Right kidney (tissue), 1 donor: ENCODE data around the gene GCSAML.

Experiments
- DNase-seq: peaks from one replicate; pipeline ENCODE4 v3.0.0-alpha.2; 2016

Gene GCSAML

GRCh38 chr1:247574664-247575063 lies 25.7 kb downstream of the GCSAML start:
- DNase-seq = no peak

GRCh38 chr1:247576514-247576913 lies 27.6 kb downstream of the GCSAML start:
- DNase-seq = no peak

GRCh38 chr1:247578946-247579460 lies 30.1 kb downstream of the GCSAML start:
- no peak for DNase-seq

- no peak for DNase-seq
These were observed 39.1 kb downstream of the GCSAML start, which contains the start of gene OR2G2 for GRCh38 chr1:247588060-247588459. OR2G2 (plus strand) TSS chr1:247588360; CDS start chr1:247588360, 0 bp downstream.

GRCh38 chr1:247605286-247605685 lies 56.4 kb downstream of the GCSAML start, which contains the start of gene OR2G3:
OR2G3 (plus strand) TSS chr1:247605586; CDS start chr1:247605586, 0 bp downstream.
- no peak for DNase-seq

GRCh38 chr1:247613405-247613804 lies 64.5 kb downstream of the GCSAML start:
- DNase-seq = no peak

- no peak for DNase-seq
These were observed 65.7 kb downstream of the GCSAML start for GRCh38 chr1:247614625-247615024.
